Ascending aorta (tissue), 2 donors: ENCODE results near the gene EXOC4. TPM values are rescaled to one million over a fixed set of nuclear protein-coding genes. Genes with fewer than 3 reads are reported as not detected.

Experiments used
- DNase-seq, 2 donors: peaks; one replicate each; pipeline ENCODE4 v3.0.0-alpha.2; 2019; ENCODE audit warnings: low spot score in 2 of 2
- H3K27ac ChIP-seq, 2 donors: fragments of 200-600 bp; sonication (generic); one replicate each; pipeline ENCODE4 v1.5.1; 2016 to 2017; ENCODE audit warnings: mild to moderate bottlenecking in 1 of 2
- H3K27me3 ChIP-seq: fragments of 200-600 bp; sonication (generic); one replicate; pipeline ENCODE4 v1.5.1; 2017
- H3K36me3 ChIP-seq, 2 donors: fragments of 200-600 bp; sonication (generic); one replicate each; pipeline ENCODE4 v1.5.1; 2016
- H3K4me1 ChIP-seq, 2 donors: fragments of 200-600 bp; sonication (generic); one replicate each; pipeline ENCODE4 v1.5.1; 2016 to 2017; ENCODE audit warnings: mild to moderate bottlenecking in 1 of 2
- H3K4me3 ChIP-seq, 2 donors: fragments of 200-600 bp; sonication (generic); one replicate each; pipeline ENCODE4 v1.5.1; 2016 to 2017; ENCODE audit warnings: mild to moderate bottlenecking in 1 of 2
- H3K9me3 ChIP-seq, 2 donors: fragments of 200-600 bp; sonication (generic); one replicate each; pipeline ENCODE4 v1.5.1; 2016
- intact Hi-C: fragments of 100-400 bp; cut with DNase I; formaldehyde crosslinking; loops from one replicate; pipeline ENCODE4 v1.15.1; 2023
- total RNA-seq: library from RNA; depleted of rRNA; stranded (reverse); fragments of >200 nt; gene quantifications from one replicate; pipeline ENCODE4 v1.1.0, GENCODE V29; 2016
- TF ChIP-seq, protein P1 (sequence below), 3 experiments: fragments of 200-600 bp in 2 of 3; fragments of 450-650 bp in 1 of 3; sonication (generic) in 2 of 3; IDR thresholded peaks; one replicate each; pipeline ENCODE4 v1.5.1; 2016 to 2019; ENCODE audit warnings: antibody characterized with exemption in 3 of 3, mild to moderate bottlenecking in 1 of 3, moderate library complexity in 1 of 3

EXOC4 gene
- total RNA-seq, 1 donor from 2014 or later: 27.1 TPM

GRCh38 chr7:133389727-133390126, 136.8 kb downstream of the EXOC4 start:
- TF ChIP-seq, protein P1, sequence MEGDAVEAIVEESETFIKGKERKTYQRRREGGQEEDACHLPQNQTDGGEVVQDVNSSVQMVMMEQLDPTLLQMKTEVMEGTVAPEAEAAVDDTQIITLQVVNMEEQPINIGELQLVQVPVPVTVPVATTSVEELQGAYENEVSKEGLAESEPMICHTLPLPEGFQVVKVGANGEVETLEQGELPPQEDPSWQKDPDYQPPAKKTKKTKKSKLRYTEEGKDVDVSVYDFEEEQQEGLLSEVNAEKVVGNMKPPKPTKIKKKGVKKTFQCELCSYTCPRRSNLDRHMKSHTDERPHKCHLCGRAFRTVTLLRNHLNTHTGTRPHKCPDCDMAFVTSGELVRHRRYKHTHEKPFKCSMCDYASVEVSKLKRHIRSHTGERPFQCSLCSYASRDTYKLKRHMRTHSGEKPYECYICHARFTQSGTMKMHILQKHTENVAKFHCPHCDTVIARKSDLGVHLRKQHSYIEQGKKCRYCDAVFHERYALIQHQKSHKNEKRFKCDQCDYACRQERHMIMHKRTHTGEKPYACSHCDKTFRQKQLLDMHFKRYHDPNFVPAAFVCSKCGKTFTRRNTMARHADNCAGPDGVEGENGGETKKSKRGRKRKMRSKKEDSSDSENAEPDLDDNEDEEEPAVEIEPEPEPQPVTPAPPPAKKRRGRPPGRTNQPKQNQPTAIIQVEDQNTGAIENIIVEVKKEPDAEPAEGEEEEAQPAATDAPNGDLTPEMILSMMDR (IDR thresholded peaks at IDR 0.05): no peak
- H3K4me3 ChIP-seq: no peak overlapping the region
- H3K27ac ChIP-seq: no peak overlapping the region
- intact Hi-C loops: no loop called here
- no peaks in the 10 kb centered on the region for H3K27me3 ChIP-seq
- H3K9me3 ChIP-seq: no peaks in the 10 kb centered on the region
- H3K4me1 ChIP-seq: no peaks in the 10 kb centered on the region
- no peak for DNase-seq
- no peaks in the 10 kb centered on the region for H3K36me3 ChIP-seq

- TF ChIP-seq, protein P1 (IDR thresholded peaks at IDR 0.05): no peak
- no peak for DNase-seq
- Histone ChIP-seq H3K36me3 (no peaks in the 10 kb centered on the region), H3K4me3 (no peak overlapping the region), H3K4me1 (no peaks in the 10 kb centered on the region), H3K27ac (no peak overlapping the region), H3K27me3 (no peaks in the 10 kb centered on the region), H3K9me3 (no peaks in the 10 kb centered on the region)
- intact Hi-C loops: no loop called here
Measured at GRCh38 chr7:133391206-133391605, 138.3 kb downstream of the EXOC4 start.

DNA sequence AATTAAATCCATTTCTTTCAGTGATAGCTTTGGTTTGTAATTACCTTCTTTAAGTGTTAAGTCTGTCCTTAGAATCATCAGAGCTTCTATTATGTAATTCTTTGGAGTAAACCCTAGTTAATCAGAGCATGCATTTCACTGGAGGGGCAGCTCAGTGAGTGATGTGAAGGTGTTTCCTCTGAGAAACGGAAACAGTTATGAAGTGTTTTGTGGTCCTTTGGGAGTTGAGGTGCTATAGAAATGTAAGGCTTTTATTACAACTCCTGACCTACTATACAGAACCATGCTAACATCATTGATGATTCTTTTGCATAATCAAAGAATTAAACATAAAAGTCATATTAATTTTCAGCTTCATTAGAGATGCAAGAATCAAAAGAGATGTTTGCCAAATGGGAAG, 141.5 kb downstream of the EXOC4 start:
- H3K9me3 ChIP-seq: no peaks in the 10 kb centered on the region
- no peak overlapping the region for H3K27ac ChIP-seq
- TF ChIP-seq, protein P1 (IDR thresholded peaks at IDR 0.05): no peak
- H3K4me3 ChIP-seq: no peak overlapping the region
- no peaks in the 10 kb centered on the region for H3K36me3 ChIP-seq
- H3K27me3 ChIP-seq: no peaks in the 10 kb centered on the region
- DNase-seq: no peak
- intact Hi-C loops: no loop called here
- H3K4me1 ChIP-seq: no peaks in the 10 kb centered on the region

GRCh38 chr7:133395551-133395950, 142.7 kb downstream of the EXOC4 start:
- Histone ChIP-seq H3K27ac (no peak overlapping the region), H3K4me1 (no peaks in the 10 kb centered on the region), H3K27me3 (no peaks in the 10 kb centered on the region), H3K4me3 (no peak overlapping the region), H3K36me3 (no peaks in the 10 kb centered on the region), H3K9me3 (no peaks in the 10 kb centered on the region)
- no peak for DNase-seq
- intact Hi-C loops: no loop called here
- TF ChIP-seq, protein P1 (IDR thresholded peaks at IDR 0.05): no peak

DNA sequence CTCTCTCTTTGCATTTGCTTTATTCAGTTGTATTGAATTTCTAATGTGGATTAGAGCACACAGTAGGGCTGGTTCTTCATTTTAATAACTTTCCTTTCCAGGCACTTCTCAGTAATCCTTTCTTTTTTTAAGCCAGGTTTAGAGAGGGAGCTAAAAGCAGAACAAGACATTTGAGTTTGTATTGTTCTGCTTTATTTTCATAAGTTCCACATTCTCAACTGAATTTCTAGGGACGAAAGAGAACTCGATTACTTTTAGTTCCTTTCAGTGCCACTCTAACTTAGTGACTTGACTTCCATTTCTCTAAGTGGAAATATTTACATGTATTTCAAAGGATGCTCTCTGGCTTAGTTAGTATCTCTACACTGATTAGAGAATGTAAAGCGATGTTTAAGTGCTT, 145.6 kb downstream of the EXOC4 start:
- TF ChIP-seq, protein P1 (IDR thresholded peaks at IDR 0.05): no peak

GRCh38 chr7:133401225-133401624, 148.3 kb downstream of the EXOC4 start:
- Histone ChIP-seq H3K36me3 (no peaks in the 10 kb centered on the region), H3K9me3 (no peaks in the 10 kb centered on the region), H3K27ac (no peak overlapping the region), H3K27me3 (no peaks in the 10 kb centered on the region), H3K4me1 (no peaks in the 10 kb centered on the region), H3K4me3 (no peak overlapping the region)
- DNase-seq: no peak
- TF ChIP-seq, protein P1 (IDR thresholded peaks at IDR 0.05): no peak
- intact Hi-C loops: no loop called here

More for the DNA sequence above, 145.6 kb downstream of the EXOC4 start:
- no peaks in the 10 kb centered on the region for H3K27me3 ChIP-seq
- intact Hi-C loops: no loop called here
- no peaks in the 10 kb centered on the region for H3K36me3 ChIP-seq
- H3K4me3 ChIP-seq: no peak overlapping the region
- no peaks in the 10 kb centered on the region for H3K9me3 ChIP-seq
- H3K27ac ChIP-seq: no peak overlapping the region
- H3K4me1 ChIP-seq: no peaks in the 10 kb centered on the region
- DNase-seq: no peak
